ENCODE measurements around the gene NLK. TPM values are rescaled to one million over a fixed set of nuclear protein-coding genes. Genes with fewer than 3 reads are reported as not detected.

Gene NLK
- total and polyA plus RNA-seq, 2 donors (not counting 3 experiments of a cell fraction or from before 2014, with no cell fraction given) = 23.8 to 34.2 TPM

GRCh38 chr17:28226563-28227315 is 184.3 kb downstream of the NLK start:
- FAIRE-seq (no peak), DNase-seq (ENCODE audit: low read depth, low spot score) (no peak)
- Histone ChIP-seq H3K4me2 (ENCODE audit: insufficient read depth, low read length) (no peak overlapping the region), H3K9me1 (replicated peaks; ENCODE audit: control insufficient read depth, extremely low read depth, insufficient read depth, low read length) (no peaks in the 10 kb centered on the region), H3K9ac (replicated peaks; ENCODE audit: extremely low read depth, insufficient read depth, low read length) (no peak overlapping the region), H3K79me2 (ENCODE audit: control insufficient read depth, insufficient read depth, low read length) (no peaks in the 10 kb centered on the region), H3K4me3 (replicated peaks in 1 of 3; ENCODE audit: insufficient read depth in 1 of 3, low read depth in 1 of 3, low read length in 3 of 3) (no peak overlapping the region), H3K4me1 (ENCODE audit: control insufficient read depth, extremely low read depth, insufficient read depth, low read length) (peaks cover 3% of the 10 kb centered on the region), H3K9me3 (replicated peaks; ENCODE audit: control insufficient read depth, insufficient read depth, low read length) (no peaks in the 10 kb centered on the region), H4K20me1 (replicated peaks; ENCODE audit: control insufficient read depth, extremely low read depth, insufficient read depth, low read length) (no peaks in the 10 kb centered on the region), H3K27ac (ENCODE audit: insufficient read depth, low read depth, low read length) (no peak overlapping the region), H2AFZ (ENCODE audit: low read depth, low read length) (peak overlapping the region; percentile 15), H3K27me3 (ENCODE audit: control insufficient read depth in 2 of 2, insufficient read depth in 2 of 2, low read length in 2 of 2) (peaks cover 13 to 27% of the 10 kb centered on the region in 2 experiments), H3K36me3 (ENCODE audit: control insufficient read depth in 2 of 2, extremely low read depth in 1 of 2, insufficient read depth in 2 of 2, low read length in 2 of 2) (no peaks in the 10 kb centered on the region)
- TF ChIP-seq FOS (IDR thresholded peaks at IDR 0.05; ENCODE audit: borderline replicate concordance, insufficient read depth, low read length) = no peak
- TF ChIP-seq CTCF (IDR thresholded peaks at IDR 0.05; ENCODE audit: extremely low read depth in 1 of 2, insufficient read depth in 1 of 2, low read depth in 1 of 2, low read length in 2 of 2) = no peak
- TF ChIP-seq MAX (IDR thresholded peaks at IDR 0.05; ENCODE audit: insufficient read depth, insufficient read length) = no peak
- TF ChIP-seq JUN (IDR thresholded peaks at IDR 0.05; ENCODE audit: borderline replicate concordance, insufficient read depth, insufficient read length, low read depth) = no peak
- TF ChIP-seq POLR2AphosphoS5 (IDR thresholded peaks at IDR 0.05; ENCODE audit: insufficient read depth, low read depth, low read length) = no peak
- TF ChIP-seq GATA2 (IDR thresholded peaks at IDR 0.05; ENCODE audit: insufficient read depth, insufficient read length, low read depth, low read length) = no peak
- no peak for TF ChIP-seq POLR2A (IDR thresholded peaks at IDR 0.05; ENCODE audit: low read depth, low read length)
- TF ChIP-seq EZH2 (IDR thresholded peaks at IDR 0.05; ENCODE audit: borderline replicate concordance, low read depth, low read length, severe bottlenecking) = no peak
- no peak for TF ChIP-seq MYC (IDR thresholded peaks at IDR 0.05; ENCODE audit: low read depth, low read length)
- no TSS peak for BruUV-seq (replicated peaks)
- ChIA-PET CTCF (interaction anchor here (0.7 kb wide), 1 partner anchor 339 kb away, joined by 3 read pairs; no protein-coding TSS in a partner anchor), POLR2A (no interaction called here)
- intact Hi-C loops (cut with micrococcal nuclease) = no loop called here
- dilution Hi-C loops (cut with MboI; ENCODE audit: extremely low pct_ligation_motif_present, low sequenced_read_pairs) = no loop called here

All from endothelial cell of umbilical vein (primary cell).